ENCODE data around the gene DUSP18. TPM values are rescaled to one million over a fixed set of nuclear protein-coding genes. Genes with fewer than 3 reads are reported as not detected.

Gene DUSP18
- total RNA-seq = 1 to 10 TPM; 8.0 to 8.8 TPM

DNA sequence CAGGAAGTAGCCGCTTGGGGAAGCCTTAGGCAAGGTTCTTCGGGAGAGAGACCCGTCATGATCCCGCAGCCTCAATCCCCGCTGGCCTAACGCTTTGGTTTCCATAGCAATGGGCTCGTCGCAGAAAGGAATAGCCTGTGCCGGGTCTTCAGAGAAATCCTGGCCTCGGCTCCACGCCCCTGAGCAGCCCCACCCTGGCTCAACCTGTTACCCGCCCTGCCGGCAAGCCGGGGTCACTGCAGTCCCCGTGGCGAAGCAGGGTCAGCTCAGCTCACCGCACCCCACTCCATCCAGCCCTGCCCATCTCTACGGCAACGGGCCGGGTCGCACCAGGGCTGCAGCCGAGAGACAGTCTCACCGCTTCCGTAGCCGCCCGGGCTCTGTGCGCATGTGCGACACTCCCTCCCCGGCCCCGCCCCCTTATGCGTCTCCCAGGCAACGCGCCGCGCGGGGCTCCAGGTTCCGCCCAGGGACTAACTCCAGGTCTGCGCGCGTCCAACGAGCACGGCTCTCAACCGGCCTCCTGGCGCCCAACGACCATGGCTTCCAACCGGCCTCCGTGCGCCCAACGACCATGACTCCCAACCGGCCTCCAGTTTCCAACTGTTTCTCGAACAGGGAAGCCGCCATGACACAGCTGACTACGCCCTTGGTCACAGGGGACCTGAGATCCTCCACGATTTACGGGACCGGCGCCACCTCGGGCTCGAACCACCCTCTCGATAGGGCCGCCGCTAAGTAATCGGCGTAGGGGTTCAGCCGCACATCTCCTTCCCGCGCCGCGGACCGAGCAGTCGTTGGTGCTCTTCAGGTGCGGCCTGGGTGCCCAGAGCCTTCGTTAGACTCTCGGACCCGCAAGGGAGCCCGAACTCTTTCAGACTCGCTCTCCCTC, at the start of gene DUSP18:
TSS of gene DUSP18 (minus strand) at position 382 of the 892 bp plus-strand sequence. CDS start 3,872 bp downstream, outside the sequence.

DNA sequence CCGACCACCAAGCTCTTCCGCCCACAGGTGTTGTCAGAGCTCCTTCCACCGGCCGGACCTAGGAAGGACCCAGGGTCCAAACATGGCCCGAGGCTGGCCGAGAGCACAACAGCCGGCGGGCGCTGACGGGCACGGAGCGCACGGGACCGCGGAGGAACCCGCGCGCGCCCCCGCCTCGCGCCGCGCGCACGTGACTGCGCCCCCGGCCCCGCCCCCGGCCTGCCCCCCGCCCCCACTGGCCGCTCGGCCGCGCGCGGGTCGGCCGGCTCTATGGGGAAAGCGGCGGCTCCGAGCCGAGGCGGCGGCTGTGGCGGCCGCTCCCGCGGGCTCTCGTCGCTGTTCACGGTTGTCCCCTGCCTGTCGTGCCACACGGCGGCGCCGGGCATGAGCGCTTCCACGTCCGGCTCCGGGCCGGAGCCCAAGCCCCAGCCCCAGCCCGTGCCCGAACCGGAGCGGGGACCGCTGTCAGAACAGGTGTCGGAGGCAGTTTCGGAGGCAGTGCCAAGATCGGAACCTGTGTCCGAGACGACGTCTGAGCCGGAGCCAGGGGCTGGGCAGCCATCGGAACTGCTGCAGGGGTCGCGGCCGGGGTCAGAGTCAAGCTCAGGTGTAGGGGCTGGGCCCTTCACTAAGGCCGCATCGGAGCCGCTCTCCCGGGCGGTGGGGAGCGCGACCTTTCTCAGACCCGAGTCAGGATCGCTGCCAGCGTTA, 27.1 kb upstream of the DUSP18 start, which contains the start of gene OSBP2:
TSS of gene OSBP2 (plus strand) at position 235 of the 711 bp plus-strand sequence. CDS start at position 271, 36 bp downstream.

DNA sequence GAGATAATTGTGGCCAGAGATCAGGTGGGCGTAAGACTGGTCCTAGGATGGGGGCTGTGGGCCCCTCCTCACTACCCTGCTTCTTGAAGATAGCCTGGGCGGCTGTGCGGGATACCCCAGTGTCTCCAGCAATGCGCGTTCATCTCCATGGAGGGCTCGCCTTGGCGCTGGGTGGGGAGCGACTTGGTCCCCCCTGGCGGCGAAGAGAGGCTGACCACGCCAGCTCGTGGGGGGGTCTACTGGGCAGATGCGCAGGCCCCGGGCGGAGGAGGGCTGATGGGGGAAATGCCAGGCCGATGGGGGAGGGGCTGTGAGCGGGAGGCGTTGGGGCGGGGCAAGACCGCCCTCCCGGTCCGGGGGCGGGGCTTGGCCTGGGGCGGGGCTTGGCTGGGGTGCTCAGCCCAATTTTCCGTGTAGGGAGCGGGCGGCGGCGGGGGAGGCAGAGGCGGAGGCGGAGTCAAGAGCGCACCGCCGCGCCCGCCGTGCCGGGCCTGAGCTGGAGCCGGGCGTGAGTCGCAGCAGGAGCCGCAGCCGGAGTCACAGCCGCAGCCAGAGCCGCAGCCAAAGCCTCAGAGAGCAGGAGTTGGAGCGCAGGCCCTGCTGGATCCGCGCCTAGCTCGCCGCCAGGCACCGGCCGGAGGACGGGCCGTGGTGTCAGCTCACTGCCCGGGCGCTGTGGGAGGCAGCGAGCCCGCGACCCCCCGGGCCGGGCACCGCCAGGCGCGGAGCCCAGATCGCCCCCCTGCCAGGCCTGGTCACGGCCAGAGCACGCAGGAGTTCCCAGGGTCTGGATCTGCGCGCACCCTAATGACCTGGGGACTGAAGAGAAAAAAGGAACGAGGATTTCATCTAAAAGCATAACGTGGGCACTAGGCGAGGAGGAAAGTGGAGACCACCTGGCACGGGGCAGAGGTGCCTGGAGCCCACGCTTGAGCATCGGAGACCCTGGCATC, 32.1 kb downstream of the DUSP18 start, which contains the start of gene SLC35E4:
TSS of gene SLC35E4 (plus strand) at position 509 of the 953 bp plus-strand sequence. CDS start 670 bp downstream, outside the sequence.

Other genes with a start within 250 kb of the DUSP18 start
- gene MTFP1, start 242.1 kb downstream of the DUSP18 start, total RNA-seq = 10 to 100 TPM; 51.7 to 55.4 TPM
- gene SEC14L3, start 195.9 kb downstream of the DUSP18 start, total RNA-seq = under 1 TPM in 1 of 2 experiments, not detected in 1; 0.10 TPM
- not detected for gene SEC14L4, start 162.2 kb downstream of the DUSP18 start, total RNA-seq
- not detected for gene SEC14L6, start 121.1 kb downstream of the DUSP18 start, total RNA-seq
- not detected for gene GAL3ST1, start 93.2 kb downstream of the DUSP18 start, total RNA-seq
- 10 to 100 TPM; 55.2 to 55.6 TPM for gene PES1, start 76.0 kb downstream of the DUSP18 start, total RNA-seq
- under 1 TPM; 0.23 to 0.24 TPM for gene TCN2, start 60.7 kb downstream of the DUSP18 start, total RNA-seq
- 1 to 10 TPM; 2.0 TPM for gene SLC35E4, start 32.1 kb downstream of the DUSP18 start, total RNA-seq
- 1 to 10 TPM in 1 of 2 experiments, under 1 TPM in 1; 0.73 to 1.0 TPM for gene OSBP2, start 27.0 kb upstream of the DUSP18 start, total RNA-seq